HG03108 (cell line): Measurements from ENCODE around the gene HADHB.
"Not testable (repeated sequence)": the region's sequence is repeated elsewhere in the genome, so short reads cannot be mapped to it uniquely, and the experiment has no call there.

Experiments used
- ATAC-seq: cut with Tn5 transposase; IDR thresholded peaks from one replicate; pipeline ENCODE4 v1.9.1; 2021; ENCODE audit warnings: moderate library complexity; ENCODE audit not compliant: unreplicated experiment

Gene HADHB

DNA sequence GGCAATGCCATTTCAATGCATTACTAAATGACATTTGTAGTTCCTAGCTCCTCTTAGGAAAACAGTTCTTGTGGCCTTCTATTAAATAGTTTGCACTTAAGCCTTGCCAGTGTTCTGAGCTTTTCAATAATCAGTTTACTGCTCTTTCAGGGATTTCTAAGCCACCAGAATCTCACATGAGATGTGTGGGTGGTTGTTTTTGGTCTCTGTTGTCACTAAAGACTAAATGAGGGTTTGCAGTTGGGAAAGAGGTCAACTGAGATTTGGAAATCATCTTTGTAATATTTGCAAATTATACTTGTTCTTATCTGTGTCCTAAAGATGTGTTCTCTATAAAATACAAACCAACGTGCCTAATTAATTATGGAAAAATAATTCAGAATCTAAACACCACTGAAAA lies 45.3 kb downstream of the HADHB start:
- ATAC-seq: no peak

DNA sequence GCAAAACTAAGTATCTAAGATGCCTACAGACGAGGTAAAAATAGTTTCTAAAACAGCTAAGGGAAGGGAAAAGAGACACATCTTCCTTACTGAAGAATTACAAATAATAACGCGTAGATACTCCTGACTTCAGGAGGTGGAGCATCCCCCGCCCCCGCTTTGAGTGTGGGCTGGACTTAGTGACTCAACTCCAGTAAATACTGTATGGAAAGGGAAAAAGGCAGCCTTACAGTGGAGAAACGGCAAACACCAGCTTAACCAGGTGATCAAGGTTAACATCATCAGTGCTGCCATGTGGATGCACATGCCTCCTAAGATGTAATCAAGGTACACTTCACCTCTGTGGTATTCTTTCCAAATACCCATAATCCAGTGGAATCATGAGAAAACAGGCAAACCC lies 47.9 kb downstream of the HADHB start:
- ATAC-seq: no peak

DNA sequence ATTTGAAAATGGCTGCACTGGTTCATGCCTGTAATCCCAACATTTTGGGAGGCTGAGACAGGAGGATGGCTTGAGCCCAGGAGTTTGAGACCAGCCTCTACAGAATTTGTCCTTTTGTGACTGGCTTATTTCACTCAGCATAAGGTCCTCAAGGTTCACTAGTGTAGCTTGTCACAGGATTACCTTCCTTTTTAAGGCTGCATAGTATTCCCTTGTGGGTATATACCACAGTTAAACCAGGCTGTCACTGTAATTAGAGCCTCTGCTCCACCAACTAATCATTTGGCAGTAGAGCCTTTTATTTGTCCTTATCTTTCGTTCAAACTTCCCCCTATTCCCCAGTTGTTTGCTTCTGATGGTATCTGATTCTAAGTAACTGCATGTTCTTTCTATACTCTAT lies 50.8 kb downstream of the HADHB start:
- ATAC-seq: no peak

DNA sequence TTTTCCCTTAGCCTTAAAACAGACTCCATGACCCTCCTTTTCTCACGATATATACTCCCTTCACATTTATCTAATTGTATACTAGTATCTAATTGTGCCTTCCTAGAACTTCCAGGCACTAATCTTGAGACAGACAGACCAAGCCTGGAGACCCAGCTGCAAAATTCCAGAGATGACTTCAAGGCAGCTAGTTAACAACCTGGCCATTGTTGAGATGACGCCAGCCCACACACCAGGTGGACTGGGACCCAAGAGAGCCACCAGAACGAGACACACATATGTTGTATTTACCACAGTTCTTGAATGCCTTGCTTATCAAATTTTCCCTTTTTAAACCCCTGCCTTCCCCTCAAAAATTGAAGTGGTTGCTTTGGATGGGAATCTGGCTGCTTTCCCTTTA lies 52.3 kb downstream of the HADHB start:
- no peak for ATAC-seq

DNA sequence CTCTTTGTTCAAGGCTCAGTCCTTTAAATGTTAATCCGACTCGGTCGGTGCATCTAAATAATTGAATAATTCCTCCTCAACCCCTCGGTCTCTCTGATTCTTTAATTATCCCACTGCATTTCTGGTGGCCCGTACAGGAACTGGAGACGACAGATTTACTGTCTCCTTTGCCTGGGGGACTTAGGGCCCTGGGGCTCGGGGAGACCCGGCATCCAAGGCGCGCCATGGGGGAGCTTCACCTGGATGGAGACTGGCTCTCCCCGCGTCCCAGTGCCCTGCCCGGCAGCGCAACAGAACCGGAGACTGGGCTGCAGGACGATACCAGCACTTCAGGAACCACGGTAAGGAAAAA lies 53.5 kb downstream of the HADHB start:
- no peak for ATAC-seq

DNA sequence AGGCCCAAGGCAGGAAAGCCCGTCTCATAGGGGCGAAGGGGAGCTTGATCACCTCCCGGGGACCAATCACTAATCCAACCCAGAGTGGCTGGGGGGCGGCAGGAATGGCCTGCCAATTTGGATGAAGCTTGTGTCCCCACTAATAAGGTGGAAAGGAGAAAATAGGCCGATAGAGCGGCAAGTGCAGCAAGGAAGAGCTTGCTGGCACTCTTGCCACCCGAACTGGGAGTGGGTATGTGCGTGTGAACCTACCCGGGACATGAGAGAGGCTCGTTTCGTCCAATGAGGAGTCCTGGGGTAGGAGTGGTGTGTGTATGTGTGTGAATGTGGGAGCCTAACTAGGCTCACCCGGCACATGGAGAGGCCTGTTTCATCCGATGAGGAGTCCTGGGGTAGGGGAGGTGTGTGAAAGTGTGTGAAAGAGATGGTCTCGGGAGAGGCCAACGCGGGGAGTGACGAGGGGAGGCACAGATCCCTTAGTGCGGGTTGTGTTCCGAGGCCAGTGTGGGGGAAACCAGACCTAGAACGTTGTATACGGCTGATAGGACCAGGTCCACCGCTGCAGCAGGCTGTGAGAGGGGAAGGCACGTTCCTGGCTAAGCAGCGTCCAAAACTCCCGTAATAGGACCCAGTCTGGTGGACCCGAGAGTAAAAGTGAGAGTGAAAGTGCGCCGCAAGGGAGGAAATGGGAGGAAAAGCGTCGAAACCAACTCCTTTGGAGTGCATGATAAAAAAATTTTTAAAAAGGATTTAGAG lies 54.1 kb downstream of the HADHB start:
- ATAC-seq: no peak

DNA sequence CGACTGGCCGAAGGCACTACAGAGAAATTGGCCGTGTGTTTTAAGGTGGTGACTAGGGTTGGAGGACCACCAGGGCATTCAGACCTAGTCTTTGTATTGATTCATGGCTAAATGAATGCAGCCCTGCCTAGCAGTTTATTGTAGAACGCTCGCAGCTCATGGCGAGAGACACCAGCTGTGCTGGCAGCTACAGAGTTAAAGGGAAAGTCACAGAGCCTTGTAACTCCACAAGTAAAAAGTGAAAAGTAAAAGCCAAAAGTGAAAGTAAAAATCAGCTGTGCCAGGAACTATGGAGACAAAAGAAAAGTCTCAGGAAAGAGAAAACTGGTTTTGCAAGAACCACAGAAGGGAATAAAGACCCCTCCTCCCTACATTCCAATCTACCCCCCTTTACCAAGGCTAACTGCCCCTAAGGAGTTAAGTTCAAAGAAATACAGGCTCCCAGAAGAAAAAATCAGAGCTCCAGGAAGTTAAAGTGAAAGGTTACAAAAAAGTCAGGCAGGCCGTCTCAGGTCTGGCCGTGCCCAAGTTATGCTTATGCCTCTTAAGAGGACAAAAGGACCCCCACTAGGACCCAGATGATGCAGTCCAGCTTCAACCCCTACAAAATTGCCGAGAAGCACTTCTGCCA lies 54.8 kb downstream of the HADHB start:
- no peak for ATAC-seq

DNA sequence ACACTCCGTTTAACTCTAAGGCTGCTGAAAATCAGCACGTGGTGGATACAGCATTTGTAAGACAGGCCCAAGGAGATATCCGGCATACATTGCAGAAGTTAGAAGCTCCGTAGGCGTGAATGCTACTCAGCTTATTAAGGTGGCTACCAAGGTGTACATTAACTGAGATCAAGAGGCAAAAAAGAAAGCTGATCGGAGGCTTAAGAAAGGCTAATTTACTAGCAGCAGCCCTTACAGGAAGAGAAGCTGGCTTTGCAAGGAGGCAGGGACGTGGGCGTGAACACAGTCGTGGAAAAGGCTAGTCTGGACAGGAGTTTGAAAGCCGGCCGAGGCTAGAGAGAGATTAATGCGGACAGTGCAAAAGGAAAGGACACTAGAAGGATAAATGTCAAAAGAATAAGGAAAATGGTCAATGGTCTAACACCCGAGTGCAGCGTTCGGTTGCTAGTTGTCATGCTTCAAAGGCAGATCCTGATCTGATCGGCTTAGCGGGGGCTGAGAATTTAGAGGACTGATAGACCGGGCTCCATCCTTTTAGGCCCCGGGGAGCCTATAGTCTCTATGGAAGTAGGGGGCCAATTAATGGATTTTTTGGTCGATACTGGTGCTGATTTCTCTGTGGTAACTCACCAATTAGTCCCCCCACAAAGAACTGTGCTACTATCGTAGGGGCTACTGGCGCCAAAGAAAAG lies 55.6 kb downstream of the HADHB start:
- no peak for ATAC-seq

DNA sequence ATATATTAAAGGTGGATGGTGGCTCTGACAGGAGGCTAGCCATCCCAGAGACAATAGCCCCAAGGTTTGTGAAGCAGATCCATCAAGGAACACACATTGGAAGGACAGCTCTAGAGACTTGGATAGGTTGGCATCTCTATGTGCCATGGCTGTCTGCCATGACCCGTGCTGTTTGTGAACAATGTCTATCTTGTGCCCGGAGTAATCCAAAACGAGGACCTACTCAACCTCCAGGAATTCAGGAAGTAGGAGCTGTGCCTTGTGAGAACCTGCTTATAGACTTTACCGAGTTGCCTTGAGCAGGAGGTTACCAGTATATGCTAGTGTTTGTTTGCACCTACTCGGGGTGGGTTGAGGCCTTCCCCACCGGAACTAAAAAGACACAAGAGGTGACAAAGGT lies 58.1 kb downstream of the HADHB start:
- ATAC-seq: no peak

DNA sequence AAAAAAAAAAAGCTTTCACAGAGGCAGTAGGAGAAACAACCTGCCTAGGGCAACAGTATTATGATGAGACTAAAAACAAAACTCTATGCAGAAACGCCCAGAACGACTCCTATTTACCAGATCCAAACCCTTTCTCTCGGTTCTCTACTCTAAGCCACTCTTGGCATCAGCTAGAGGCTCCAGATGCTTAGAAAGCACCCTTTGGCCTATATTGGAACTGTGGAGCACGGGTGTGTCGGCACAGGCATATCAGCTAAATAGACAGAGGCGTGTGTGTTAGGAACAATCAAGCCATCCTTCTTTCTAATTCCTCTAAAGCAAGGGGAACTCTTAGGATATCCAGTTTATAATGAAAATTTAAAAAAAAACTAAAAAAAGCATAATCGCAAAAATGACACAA lies 60.4 kb downstream of the HADHB start:
- not testable (repeated sequence) for ATAC-seq

DNA sequence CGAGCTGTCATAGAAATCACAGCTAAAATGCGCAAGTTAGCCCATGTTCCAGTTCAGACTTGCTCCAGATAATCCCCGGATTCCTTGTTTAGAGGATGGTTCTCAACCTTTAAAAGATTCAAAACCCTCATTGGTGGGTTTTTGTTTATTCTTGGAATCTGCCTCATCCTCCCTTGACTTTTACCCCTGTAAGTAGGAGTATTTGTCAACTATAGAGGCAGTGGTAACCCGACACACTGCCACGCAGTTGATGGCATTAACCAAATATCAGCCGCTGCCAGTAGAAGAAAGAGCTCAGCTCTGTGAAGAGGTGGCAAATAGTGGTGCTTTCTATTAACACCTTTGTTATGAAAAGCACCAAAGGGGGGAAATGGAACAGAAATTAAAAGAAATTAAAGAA lies 60.8 kb downstream of the HADHB start:
- ATAC-seq: no peak

DNA sequence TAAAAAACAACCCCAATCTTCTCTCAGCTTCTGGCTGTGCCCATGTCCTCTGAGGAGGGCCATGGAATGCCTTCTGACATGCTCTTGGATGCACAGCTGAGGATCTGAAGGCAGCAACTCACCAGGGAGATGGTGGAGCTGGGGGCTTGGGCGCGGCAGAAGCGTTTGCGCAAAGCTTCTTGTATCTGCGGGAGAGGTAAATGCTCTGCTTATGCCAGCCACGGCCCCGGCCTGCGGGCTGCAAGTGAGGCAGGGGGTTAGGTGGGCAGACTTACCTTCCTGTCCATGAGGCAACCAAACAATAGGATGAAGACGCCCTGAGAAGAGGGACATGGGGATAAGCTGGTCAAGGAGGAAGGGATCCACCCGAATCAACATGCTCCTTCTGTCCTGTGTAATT lies 65.2 kb downstream of the HADHB start:
- ATAC-seq: no peak

DNA sequence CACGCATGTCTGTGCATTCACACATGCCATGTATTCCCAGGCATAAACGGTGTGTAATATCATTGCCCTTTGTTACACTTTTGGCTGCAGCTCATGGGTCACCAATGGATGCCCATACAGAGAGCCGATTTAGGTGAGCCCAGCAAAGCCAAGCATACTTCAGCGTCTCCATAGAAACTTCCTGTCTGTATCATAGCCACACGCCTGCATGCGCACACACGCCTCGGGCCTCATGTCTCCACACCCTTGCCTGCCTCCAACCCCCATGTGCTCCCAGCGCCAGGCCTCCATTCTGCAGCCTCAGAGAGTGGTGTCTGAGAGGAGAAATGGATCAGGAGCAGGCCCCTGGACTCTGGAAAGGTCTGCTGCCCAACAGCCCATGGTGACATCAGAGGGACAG lies 67.7 kb downstream of the HADHB start:
- no peak for ATAC-seq

DNA sequence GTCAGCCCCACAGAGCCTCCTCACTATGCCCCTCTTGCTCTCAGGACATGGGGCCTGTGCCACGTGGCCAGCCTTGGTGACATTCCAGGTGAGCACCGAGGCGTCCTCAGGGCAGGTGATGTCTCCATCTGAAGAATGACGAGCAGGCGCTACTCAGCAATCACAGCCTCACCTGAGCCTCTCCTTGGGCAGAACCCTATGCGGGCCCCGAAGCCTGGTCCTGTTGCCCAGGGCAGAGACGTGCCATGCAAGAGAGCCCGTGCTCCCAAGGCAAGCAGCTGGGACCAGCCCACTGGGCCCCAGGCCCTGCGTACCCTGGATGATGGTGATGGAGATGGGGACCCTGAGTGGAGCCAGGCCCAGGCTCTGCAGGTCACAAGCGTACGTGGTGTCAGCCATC lies 68.7 kb downstream of the HADHB start:
- no peak for ATAC-seq

DNA sequence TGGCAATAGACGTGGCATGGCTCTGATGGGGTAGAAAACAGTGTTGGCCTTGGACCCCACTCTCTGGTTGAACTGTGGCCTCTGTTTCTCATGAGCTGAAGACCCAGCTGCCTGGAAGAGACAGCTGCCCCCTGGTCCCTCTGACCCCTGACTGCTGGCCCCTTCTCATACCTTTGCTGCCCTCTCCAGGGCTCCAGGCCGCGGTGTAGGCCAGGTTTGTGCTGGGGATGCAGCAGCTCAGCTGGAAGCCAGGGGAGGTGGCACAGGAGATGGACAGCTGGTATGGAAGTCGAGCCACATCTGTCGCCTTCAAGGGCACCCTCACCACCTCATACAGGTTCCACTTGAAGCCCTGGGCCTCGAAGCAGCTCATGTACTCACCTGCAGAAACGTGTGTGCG lies 69.5 kb downstream of the HADHB start:
- ATAC-seq: no peak

DNA sequence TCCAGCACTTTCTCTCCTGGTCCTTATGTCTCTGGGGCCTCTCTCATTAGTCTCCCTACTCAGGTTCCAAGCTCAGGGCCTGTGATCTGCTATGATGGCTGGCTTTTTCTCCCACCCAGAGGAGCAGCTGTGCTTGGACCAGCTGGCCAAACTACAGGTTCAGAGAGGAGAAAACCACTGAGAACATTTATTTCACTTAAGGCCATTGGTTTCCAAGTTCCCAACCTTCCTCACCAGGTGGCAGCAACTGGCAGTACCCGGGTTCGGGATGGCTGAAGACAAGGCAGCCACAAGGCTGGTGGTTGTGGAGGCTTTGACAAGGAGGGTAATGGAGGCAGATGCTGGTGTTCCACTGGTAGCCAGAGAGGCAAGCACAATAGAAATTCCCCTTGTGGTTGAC lies 71.3 kb downstream of the HADHB start:
- ATAC-seq: no peak

DNA sequence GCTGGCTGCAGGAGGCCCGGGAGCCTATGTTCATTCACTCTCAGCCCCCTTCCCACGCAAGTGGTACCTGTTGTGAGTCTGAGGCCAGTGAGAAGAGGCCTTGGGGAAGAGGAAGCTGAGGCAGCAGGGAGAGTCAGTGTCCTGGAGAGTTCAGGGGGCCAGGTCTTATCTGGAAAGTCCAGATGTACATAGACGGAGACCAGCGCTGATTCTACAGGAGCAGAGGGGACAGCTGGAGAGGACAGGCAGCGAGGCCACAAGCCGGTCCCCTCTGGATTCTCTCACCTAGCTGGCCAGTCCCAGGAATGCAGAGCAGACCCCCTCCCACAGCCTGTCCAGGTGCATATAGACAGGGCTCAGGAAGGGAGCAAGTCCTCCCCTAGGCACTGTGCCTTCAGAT lies 72.1 kb downstream of the HADHB start:
- ATAC-seq: no peak

DNA sequence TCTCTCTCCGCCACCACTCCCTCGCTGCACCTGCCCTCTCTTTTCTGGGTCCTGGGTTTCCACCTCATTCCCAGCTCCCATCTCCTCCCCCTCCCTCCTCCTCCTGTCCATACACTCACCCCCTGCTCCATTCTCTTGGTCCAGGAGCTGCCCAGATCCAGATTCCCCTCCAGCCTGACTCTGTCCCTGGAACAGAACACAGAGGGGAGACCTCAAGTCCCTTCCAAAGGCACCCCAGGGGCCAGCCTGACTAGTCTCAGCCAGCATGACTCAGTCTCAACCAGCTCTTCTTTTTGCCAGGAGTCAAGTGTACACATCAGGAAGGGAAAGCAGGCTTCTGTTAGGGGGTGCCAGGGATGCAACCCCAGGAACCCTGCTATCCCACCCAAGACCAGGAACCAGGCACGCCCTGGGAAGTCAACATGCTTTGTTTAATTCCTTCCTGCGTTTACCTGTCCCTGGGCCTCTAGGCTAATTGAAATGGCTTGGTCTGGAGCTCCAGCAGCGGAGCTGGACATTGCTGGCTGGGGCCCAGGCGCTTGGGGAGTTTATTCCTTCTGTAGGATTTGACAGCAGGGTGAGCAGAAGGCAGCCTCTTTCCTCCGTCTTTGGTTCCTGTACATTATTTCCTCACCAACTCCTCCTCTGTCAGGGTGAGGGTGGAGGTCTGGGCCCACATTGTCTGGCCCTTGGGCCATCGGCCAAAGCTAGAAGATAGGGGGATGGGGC lies 72.8 kb downstream of the HADHB start:
- no peak for ATAC-seq

DNA sequence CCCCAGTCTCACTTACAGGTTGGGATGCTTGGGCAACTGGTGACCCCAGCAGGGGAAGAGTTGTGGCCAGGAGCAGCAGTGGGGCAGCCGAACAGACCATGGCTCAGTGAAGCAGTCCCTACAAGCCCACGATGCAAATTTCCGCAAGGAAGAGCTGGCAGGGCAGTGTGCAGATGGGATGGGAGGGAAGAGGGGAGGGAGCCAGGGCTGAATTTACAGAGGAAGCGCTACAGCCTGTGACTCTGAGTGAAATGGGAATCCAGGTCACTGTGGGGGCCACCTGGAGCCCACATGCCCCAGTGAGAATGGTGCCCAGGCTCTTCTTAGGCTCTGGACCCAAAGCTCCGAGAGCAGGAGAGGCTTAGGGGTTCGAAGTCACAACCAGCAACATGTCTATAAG lies 74.2 kb downstream of the HADHB start:
- no peak for ATAC-seq

DNA sequence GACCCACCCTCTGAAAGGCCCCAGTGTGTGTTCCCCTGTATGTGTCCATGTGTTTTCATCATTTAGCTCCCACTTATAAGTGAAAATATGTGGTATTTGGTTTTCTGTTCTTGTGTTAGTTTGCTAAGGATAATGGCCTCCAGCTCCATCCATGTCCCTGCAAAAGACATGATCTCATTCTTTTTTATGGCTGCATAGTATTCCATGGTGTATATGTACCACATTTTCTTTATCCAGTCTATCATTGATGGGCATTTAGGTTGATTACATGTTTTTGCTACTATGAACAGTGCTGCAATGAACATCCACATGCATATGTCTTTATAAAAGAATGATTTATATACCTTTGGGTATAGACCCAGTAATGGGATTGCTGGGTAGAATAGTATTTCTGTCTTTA lies 79.7 kb downstream of the HADHB start:
- ATAC-seq: not testable (repeated sequence)

DNA sequence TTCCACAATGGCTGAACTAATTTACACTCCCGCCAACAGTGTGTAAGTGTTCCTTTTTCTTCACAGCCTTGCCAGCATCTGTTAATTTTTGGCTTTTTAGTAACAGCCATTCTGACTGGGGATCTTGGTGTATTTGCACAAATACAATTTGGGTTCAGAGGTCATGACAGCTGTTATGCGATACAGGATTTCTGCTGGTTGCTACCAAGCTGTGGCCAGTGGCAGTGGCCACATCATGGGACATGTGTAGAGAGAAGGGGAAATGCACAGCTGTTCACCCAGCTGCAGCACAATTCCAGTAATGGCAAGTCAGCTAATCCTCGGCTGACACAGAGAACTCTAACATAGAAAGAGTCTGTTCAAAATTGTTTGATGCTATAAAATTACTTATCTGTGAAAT lies 80.2 kb downstream of the HADHB start:
- no peak for ATAC-seq

DNA sequence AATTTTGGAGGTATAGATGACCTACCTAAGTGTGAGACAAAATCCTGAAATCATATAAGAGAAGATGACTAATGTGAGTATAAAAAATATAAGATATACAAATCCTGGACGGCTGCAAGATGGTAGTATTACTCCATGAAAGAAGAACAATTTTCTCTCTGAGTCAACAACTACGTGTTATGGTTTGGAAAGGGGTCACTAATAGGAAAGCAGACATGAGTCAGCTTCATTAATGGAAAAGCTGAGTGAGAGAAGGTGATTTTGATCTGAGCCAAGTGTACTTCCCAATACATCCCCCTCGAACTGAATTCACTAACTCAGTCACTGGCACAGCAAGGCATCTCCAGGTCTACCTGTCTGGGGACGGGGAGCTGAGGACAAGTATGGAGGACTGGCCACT lies 81.1 kb downstream of the HADHB start:
- no peak for ATAC-seq
